Activated CD8-positive, alpha-beta memory T cell treated with anti-CD3 and anti-CD28 coated beads, Interleukin-2, amount 50 U/mL, for 48 hours (primary cell): ENCODE results near the gene DEDD2.

ENCODE experiments used
- DNase-seq: peaks from one replicate; pipeline ENCODE4 v3.0.0-alpha.2; 2020

DEDD2 gene

GRCh38 chr19:42169486-42170413 lies 47.7 kb downstream of the DEDD2 start:
- no peak for DNase-seq

DNA sequence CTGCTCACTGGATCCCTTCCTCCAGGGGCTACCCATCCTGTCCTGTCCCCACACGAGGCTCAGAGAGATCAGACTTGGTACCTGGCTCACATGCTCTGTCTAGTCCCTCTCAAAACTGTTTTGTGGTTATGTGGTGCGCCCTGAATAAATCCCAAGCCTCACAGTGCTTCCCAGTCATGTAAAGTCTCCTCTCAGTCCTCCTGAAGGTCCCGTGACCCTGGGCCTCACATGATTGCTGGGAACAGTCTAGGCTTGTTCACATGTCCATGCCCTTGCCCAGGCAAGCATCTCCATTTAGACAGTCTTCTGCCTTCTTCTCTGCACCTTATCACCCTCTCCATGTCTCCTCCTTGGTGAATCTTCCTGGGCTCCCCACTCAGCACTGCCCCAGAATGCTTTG lies 49.3 kb downstream of the DEDD2 start:
- no peak for DNase-seq

DNA sequence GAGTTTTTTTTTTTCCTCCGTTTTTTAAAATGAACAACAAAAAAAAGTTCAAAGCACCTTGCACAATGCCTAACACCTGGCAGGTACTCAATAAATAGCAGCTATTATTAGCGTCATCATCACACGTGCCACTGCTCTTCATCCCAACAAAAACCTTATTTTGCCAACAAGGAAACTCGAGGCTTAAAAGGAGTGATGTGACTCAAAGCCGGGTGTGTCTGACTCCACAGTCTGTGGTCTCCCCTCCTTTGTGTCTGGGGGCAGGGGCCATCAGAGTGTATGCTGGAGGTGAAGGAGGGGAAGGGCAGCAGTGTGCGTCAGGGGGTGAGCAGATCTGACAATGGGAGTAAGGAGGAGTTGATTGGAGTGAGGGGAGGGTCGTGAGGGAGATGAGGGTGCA lies 51.2 kb downstream of the DEDD2 start:
- DNase-seq = no peak

DNA sequence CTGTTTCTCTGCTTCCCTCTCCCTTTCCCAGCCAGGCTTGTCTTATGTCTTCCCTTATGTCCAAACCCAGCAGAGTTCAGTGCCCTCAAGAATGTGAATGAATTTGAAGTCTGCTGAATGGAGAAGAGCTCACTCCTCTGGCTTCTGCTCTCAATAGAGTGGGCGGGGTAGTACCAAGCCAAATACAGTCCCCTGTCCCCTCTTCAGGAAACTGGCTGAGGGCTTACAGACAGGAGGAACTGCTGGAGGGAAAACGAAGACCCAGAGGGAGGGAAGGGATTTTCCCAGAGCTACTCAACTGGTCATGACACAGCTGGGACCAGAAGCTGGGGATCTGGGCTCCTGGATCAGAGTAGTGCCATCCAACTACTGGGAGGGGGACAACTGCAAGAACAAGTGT lies 52.3 kb downstream of the DEDD2 start:
- no peak for DNase-seq

GRCh38 chr19:42161616-42162263 lies 55.7 kb downstream of the DEDD2 start:
- no peak for DNase-seq

GRCh38 chr19:42159942-42160341 lies 57.5 kb downstream of the DEDD2 start:
- no peak for DNase-seq

GRCh38 chr19:42158926-42159325 lies 58.6 kb downstream of the DEDD2 start:
- DNase-seq = no peak

DNA sequence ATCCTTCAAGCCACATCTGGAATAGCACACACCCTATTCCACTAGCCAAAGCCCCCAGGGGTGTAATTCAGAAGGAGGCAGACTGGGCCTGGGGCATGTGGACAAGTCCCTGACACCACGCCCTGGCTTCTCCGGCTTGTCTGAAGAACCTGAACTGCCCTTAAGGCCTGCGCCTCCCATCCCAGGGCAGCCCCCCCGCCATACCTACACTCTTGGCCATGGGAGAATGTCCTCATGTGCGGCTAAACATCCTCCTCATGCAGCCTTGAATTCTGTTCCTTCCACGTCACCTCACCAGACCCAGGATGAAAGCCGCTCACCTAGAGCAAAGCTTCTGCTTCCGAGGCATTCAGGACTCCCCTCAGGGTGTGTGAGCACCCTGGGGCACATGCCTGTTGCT lies 60.9 kb downstream of the DEDD2 start:
- DNase-seq = no peak

GRCh38 chr19:42155796-42156195 lies 61.7 kb downstream of the DEDD2 start:
- DNase-seq = no peak

DNA sequence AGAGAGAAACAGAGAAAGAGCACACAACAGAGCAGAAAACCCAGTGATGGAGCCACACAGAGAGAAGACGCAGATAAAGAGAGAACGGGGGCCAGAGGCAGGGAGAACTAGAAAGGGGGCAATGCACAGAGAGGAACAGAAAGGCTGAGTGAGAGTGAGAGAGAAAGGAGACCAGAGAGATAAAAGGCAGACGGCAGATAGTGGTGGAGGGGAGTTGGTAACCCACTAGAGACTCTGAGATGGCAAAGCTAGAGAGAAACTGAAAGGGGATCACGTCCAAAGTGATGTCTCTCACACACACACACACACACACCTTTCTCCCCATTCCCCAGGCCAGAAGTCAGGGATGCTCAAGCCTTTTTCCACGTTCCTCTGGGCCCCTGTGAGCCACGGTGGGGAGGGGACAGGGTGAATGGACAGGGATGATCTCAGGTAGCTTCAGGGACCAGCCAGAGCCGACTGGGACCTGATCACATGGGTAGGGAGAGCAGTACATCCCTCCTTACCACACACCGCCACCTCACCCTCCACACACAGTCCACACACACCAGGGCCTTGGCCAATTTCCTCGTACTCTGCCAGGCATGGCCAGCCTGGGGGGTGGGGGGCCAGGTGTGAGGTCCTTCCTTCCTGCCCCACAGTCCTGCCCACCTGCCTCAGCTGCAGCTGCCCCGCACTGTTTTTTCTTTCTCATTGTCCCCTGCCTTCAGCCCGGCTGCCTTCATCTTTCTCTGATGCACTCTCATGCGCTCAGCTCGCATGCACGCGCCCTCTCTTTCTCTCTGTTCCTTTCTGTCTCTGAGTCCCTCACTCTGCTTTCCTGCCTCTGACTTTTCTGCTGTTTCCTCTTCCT lies 62.8 kb downstream of the DEDD2 start:
- DNase-seq = no peak

- no peak for DNase-seq
Observed at GRCh38 chr19:42153672-42154433, 63.6 kb downstream of the DEDD2 start.

DNA sequence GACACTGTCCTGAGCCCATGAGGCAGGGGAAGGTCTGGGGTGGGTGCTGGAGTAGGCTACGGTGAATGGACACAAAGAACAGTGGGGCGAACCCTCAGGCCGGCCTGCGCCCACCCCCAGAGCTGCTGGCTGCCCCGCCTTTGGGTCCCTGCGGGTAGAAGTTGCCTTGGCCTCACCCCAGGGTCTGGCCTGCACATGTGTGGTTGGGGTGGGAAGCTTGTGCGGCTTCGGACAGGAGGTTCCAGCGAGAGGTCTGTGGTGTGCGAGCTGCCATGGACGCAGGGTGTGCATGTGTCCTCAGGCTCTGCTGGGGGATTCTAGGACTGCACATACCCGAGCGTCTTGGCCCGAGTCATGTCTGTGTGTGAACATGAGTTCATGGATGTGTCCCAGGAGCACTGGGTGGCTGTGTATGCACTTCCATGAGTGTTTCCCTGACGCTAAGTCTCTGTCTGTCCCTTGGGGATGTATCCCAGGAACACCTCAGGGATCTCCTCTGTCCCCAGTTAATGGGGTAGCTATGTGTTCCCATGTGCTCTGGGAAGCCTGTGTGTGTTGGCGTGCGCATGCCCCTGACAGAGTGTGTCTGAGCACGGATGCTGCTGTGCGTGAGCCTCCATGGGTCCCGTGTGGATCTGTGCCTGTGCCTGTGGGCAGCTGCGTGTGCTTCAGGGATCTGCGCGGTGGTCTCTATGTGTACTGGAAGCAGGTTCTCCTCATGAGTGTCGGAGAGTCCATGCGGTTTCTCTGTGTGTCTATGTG lies 64.4 kb downstream of the DEDD2 start:
- DNase-seq = no peak

GRCh38 chr19:42151782-42152684 lies 65.4 kb downstream of the DEDD2 start:
- no peak for DNase-seq

- DNase-seq = no peak
Observed at GRCh38 chr19:42150911-42151361, 66.5 kb downstream of the DEDD2 start.

DNA sequence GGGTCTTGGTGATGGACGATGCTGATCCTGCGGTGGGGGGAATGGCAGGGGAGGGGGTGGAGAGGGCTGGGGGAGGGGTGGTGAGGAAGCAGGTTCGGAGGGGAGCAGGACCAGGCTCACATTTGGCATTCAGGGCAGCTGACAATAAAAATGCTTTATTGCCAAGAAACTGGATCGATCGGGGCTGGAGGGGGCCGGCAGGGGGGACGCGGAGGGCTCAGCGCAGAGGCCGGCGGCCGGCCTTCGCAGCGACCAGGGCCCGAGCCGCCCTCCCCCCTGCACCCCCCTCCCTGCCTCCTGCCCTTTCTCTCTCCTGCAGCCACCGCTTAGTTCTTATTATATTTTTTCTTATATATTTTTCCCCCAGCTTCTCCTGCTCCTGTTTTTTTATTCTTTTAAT lies 67.1 kb downstream of the DEDD2 start:
- no peak for DNase-seq

DNA sequence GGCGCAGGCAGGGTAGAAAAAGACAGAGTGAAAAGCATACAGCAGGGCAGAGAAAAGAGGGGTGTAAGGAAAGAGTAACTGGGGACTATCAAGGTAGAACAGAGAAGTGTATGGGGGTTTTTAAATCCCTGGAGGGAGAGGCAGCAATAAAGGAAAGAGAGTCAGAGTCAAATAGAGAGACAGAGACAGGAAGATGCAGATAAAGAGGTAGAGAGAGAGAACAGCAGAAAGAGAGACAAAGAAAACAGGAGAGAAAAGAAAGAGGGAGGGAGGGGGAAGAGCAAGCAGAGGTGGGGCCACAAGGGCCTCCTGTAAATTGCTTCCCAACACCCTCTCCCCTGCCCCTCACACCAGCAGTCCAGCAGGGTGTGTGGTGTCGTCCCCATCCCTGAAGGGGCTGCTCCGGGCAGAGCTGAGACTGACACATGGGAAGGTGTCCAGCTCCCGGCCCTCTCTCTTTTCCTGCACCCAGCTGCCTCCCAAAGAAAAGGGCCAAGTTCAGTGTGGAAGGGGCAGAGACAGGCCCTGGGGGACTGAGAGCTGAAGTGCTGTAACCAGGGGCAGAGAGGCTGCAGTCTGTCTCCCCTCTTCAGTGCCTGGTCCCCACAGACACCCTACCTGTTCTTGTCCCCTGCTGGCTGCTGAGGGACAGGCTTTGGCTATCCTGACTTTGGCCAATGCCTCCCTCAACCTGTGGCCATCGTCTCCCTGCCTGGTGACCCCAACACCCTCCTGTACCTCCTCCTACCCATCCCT lies 67.9 kb downstream of the DEDD2 start:
- no peak for DNase-seq
